Hepatocyte (in vitro differentiated cells): ENCODE data around the gene RFC2. TPM values are rescaled to one million over a fixed set of nuclear protein-coding genes. Genes with fewer than 3 reads are reported as not detected.

Experiments used
- DNase-seq: peaks from one replicate; pipeline ENCODE4 v3.0.0-alpha.2; 2016; ENCODE audit warnings: low spot score
- H2AFZ ChIP-seq: fragments of 200-600 bp; sonication (generic); 2 replicates; pipeline ENCODE4 v1.6.0; 2016; ENCODE audit warnings: antibody characterized with exemption, mild to moderate bottlenecking
- H3K27ac ChIP-seq: fragments of 200-600 bp; sonication (generic); 2 replicates; pipeline ENCODE4 v1.5.1; 2016; ENCODE audit warnings: mild to moderate bottlenecking
- H3K27me3 ChIP-seq: fragments of 200-600 bp; sonication (generic); 2 replicates; pipeline ENCODE4 v1.6.1; 2016
- H3K36me3 ChIP-seq: fragments of 200-600 bp; sonication (generic); replicated peaks from 2 replicates; pipeline ENCODE4 v1.5.1; 2016; ENCODE audit warnings: low read depth; ENCODE audit not compliant: insufficient read depth
- H3K4me1 ChIP-seq: fragments of 200-600 bp; sonication (generic); 2 replicates; pipeline ENCODE4 v1.5.1; 2016; ENCODE audit warnings: mild to moderate bottlenecking, moderate library complexity; ENCODE audit not compliant: insufficient read depth
- H3K4me2 ChIP-seq: fragments of 200-600 bp; sonication (generic); 2 replicates; pipeline ENCODE4 v1.6.0; 2016
- H3K4me3 ChIP-seq: fragments of 200-600 bp; sonication (generic); 2 replicates; pipeline ENCODE4 v1.5.1; 2016; ENCODE audit warnings: mild to moderate bottlenecking
- H3K79me2 ChIP-seq: fragments of 200-600 bp; sonication (generic); 2 replicates; pipeline ENCODE4 v1.6.0; 2017; ENCODE audit warnings: mild to moderate bottlenecking
- H3K9me2 ChIP-seq: fragments of 200-600 bp; sonication (generic); replicated peaks from 2 replicates; pipeline ENCODE4 v1.6.0; 2017; ENCODE audit warnings: mild to moderate bottlenecking; ENCODE audit not compliant: insufficient read depth
- H3K9me3 ChIP-seq: fragments of 200-600 bp; sonication (generic); 2 replicates; pipeline ENCODE4 v1.5.1; 2016; ENCODE audit warnings: low read depth, mild to moderate bottlenecking
- H4K20me1 ChIP-seq: fragments of 200-600 bp; sonication (generic); 2 replicates; pipeline ENCODE4 v1.6.0; 2016; ENCODE audit warnings: mild to moderate bottlenecking; ENCODE audit not compliant: insufficient read depth, poor library complexity, severe bottlenecking
- CTCF ChIP-seq: fragments of 200-600 bp; sonication (generic); IDR thresholded peaks from 2 replicates; pipeline ENCODE4 v1.5.1; 2016; ENCODE audit warnings: antibody characterized with exemption, mild to moderate bottlenecking; ENCODE audit not compliant: poor library complexity
- EZH2 ChIP-seq: fragments of 200-600 bp; sonication (generic); IDR thresholded peaks from 2 replicates; pipeline ENCODE4 v1.6.1; 2016; ENCODE audit warnings: antibody characterized with exemption, mild to moderate bottlenecking, borderline replicate concordance
- EZH2phosphoT487 ChIP-seq: fragments of 200-600 bp; sonication (generic); IDR thresholded peaks from one replicate; pipeline ENCODE4 v1.6.1; 2018; ENCODE audit warnings: antibody characterized with exemption, mild to moderate bottlenecking, low read depth, moderate library complexity; ENCODE audit not compliant: unreplicated experiment, severe bottlenecking
- WGBS: methylation state at CpG from one replicate; pipeline ENCODE4 v1.1.6; 2016; ENCODE audit warnings: low lambda C conversion rate; ENCODE audit errors: missing lambda C conversion rate; 5-methylcytosine and 5-hydroxymethylcytosine counted together
- polyA plus RNA-seq: library from polyadenylated mRNA; unstranded; fragments of >200 nt; fragmentation: Nextera tagmentation; extraction: Ambion mirVana; gene quantifications from 2 replicates; pipeline ENCODE4 v1.2.1, GENCODE V29; 2016
- total RNA-seq: library from RNA; depleted of rRNA; stranded (reverse); fragments of >200 nt; gene quantifications from 2 replicates; pipeline ENCODE4 v1.2.3, GENCODE V29; 2014

RFC2 gene
- 14.6 and 16.8 TPM in 2 replicates for total RNA-seq
- polyA plus RNA-seq = 21.8 and 25.4 TPM in 2 replicates

- Histone ChIP-seq H2AFZ (peak within 1 kb of the TSS; percentile 74), H3K4me2 (peak within 1 kb of the TSS; percentile 92), H4K20me1 (no peaks in the 10 kb centered on the region), H3K4me3 (peak within 1 kb of the TSS; percentile 66), H3K27ac (peak within 1 kb of the TSS; percentile 95), H3K9me2 (no peaks in the 10 kb centered on the region), H3K36me3 (no peaks in the 10 kb centered on the region), H3K27me3 (no peaks in the 10 kb centered on the region), H3K9me3 (no peaks in the 10 kb centered on the region), H3K79me2 (peaks cover 28% of the 10 kb centered on the region), H3K4me1 (peaks cover 18% of the 10 kb centered on the region)
- WGBS = under 1% methylated on average over 65 of the region's 75 CpGs
- no peak for TF ChIP-seq EZH2
- TF ChIP-seq EZH2phosphoT487 = no peak
- no peak for TF ChIP-seq CTCF
- peak; percentile 97 for DNase-seq
Observed at GRCh38 chr7:74254129-74254857, at the start of gene RFC2. RFC2 (minus strand) TSS chr7:74254399; CDS start chr7:74254383, 16 bp downstream.

GRCh38 chr7:74302745-74303221, 48.6 kb upstream of the RFC2 start:
- Histone ChIP-seq H3K27ac (no peak overlapping the region), H4K20me1 (peaks cover 27% of the 10 kb centered on the region), H2AFZ (no peak overlapping the region), H3K36me3 (no peaks in the 10 kb centered on the region), H3K79me2 (peaks cover 72% of the 10 kb centered on the region), H3K4me1 (no peaks in the 10 kb centered on the region), H3K9me3 (no peaks in the 10 kb centered on the region), H3K9me2 (no peaks in the 10 kb centered on the region), H3K4me2 (no peak overlapping the region), H3K27me3 (no peaks in the 10 kb centered on the region), H3K4me3 (no peak overlapping the region)
- WGBS = 83% methylated on average over 10 of the region's 10 CpGs
- no peak for TF ChIP-seq CTCF
- no peak for TF ChIP-seq EZH2
- TF ChIP-seq EZH2phosphoT487 = no peak
- no peak for DNase-seq

- Histone ChIP-seq H3K9me3 (no peaks in the 10 kb centered on the region), H3K27me3 (no peaks in the 10 kb centered on the region), H3K4me3 (no peak overlapping the region), H3K27ac (no peak overlapping the region), H4K20me1 (peaks cover 23% of the 10 kb centered on the region), H3K9me2 (no peaks in the 10 kb centered on the region), H3K4me2 (no peak overlapping the region), H3K4me1 (no peaks in the 10 kb centered on the region), H3K36me3 (no peaks in the 10 kb centered on the region), H3K79me2 (peaks cover 88% of the 10 kb centered on the region), H2AFZ (no peak overlapping the region)
- TF ChIP-seq EZH2 (no peak), EZH2phosphoT487 (no peak), CTCF (no peak)
- WGBS = 93% methylated on average over 4 of the region's 4 CpGs
- DNase-seq = no peak
Observed at GRCh38 chr7:74300926-74301325, 46.7 kb upstream of the RFC2 start.
